ENCODE data around the gene CYP2J2. TPM values are rescaled to one million over a fixed set of nuclear protein-coding genes. Genes with fewer than 3 reads are reported as not detected.

The CYP2J2 gene
- polyA plus RNA-seq, 1 experiment, result 0.04 TPM

DNA sequence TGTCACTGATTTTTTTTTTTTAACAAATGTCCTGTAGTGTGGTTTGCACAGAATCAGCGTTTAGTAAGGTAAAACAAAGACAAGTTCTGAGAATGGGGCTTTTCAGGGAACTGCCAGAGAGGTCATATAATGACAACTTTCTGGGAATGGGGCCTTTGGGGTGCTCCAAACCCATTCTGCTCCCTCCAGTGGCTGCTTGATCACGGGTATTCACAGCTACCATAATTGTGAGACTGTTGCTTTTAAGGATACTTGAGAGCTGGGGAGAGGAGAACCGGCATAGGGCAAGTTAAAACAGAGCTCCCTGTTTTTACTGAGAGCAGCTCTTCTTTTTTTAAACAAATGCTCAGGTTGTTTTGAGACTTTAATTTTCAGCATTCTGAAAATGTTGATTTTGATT is 48.2 kb downstream of the CYP2J2 start:
- no peak for DNase-seq (ENCODE audit: low read depth)
- Histone ChIP-seq H3K36me3 (ENCODE audit: control insufficient read depth, insufficient read depth, low read length) (no peaks in the 10 kb centered on the region), H3K27me3 (ENCODE audit: control insufficient read depth, insufficient read depth, low read length) (no peaks in the 10 kb centered on the region), H3K4me3 (ENCODE audit: low read depth, low read length) (no peak overlapping the region)
- CTCF ChIA-PET, result interaction anchor here (4.5 kb wide), 1 partner anchor 68 kb away, joined by 36 read pairs; no protein-coding TSS in a partner anchor
- TF ChIP-seq, protein P1, sequence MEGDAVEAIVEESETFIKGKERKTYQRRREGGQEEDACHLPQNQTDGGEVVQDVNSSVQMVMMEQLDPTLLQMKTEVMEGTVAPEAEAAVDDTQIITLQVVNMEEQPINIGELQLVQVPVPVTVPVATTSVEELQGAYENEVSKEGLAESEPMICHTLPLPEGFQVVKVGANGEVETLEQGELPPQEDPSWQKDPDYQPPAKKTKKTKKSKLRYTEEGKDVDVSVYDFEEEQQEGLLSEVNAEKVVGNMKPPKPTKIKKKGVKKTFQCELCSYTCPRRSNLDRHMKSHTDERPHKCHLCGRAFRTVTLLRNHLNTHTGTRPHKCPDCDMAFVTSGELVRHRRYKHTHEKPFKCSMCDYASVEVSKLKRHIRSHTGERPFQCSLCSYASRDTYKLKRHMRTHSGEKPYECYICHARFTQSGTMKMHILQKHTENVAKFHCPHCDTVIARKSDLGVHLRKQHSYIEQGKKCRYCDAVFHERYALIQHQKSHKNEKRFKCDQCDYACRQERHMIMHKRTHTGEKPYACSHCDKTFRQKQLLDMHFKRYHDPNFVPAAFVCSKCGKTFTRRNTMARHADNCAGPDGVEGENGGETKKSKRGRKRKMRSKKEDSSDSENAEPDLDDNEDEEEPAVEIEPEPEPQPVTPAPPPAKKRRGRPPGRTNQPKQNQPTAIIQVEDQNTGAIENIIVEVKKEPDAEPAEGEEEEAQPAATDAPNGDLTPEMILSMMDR (IDR thresholded peaks at IDR 0.05; ENCODE audit: insufficient read depth, low read depth, low read length), result no peak
- POLR2A ChIA-PET, result no interaction called here

DNA sequence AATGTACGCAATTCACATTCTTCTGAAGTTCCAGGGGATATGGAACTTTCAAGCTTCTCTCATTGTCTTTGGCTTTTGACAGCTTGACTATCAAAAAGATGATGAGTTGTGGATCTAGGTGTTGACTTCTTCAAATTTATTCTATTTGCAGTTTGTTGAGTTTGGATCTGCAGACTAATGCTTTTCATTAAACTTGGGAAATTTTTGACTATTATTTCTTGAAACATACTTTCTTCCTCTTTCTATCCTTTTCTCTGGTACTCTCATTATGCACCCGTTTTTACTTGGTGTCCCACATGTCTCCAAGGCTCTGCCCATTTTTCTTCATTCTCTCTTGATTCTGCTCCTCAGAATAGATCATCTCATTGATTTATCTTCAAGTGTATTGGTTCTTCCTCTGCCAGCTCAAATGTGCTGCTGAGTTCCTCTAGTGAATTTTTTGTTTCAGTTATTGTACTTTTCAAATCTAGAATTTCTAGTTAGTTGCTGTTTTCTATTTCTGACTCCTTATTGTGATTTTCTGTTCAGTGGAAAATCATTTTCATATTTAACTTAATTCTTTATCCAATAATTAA is 49.4 kb downstream of the CYP2J2 start:
- TF ChIP-seq, protein P1 (IDR thresholded peaks at IDR 0.05; ENCODE audit: insufficient read depth, low read depth, low read length), result no peak
- no peak for DNase-seq (ENCODE audit: low read depth)
- Histone ChIP-seq H3K27me3 (ENCODE audit: control insufficient read depth, insufficient read depth, low read length) (no peaks in the 10 kb centered on the region), H3K4me3 (ENCODE audit: low read depth, low read length) (no peak overlapping the region), H3K36me3 (ENCODE audit: control insufficient read depth, insufficient read depth, low read length) (no peaks in the 10 kb centered on the region)
- POLR2A ChIA-PET, result no interaction called here
- CTCF ChIA-PET, result interaction anchor here (1.0 kb wide), 1 partner anchor 70 kb away, joined by 7 read pairs; no protein-coding TSS in a partner anchor

DNA sequence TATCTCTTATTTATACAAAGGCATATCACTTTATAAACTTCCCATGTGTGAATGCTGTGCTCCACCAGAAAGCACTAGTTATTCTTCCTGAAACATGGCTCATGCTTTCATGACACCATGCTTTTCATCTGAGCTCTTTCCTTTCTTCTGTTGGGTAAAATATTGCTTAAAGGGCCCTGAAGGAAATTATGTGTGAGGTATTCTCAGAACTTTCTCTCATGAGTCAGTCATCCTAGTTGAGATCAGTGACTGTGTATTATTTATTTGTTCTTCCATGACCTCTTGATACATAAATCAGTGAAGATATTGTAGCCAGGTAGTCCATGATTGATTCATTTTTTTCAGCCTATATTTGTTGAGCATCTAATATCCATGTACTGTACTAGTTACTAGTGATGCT is 54.8 kb downstream of the CYP2J2 start:
- ChIA-PET POLR2A (no interaction called here), CTCF (no interaction called here)
- Histone ChIP-seq H3K27me3 (ENCODE audit: control insufficient read depth, insufficient read depth, low read length) (no peaks in the 10 kb centered on the region), H3K4me3 (ENCODE audit: low read depth, low read length) (no peak overlapping the region), H3K36me3 (ENCODE audit: control insufficient read depth, insufficient read depth, low read length) (no peaks in the 10 kb centered on the region)
- TF ChIP-seq, protein P1 (IDR thresholded peaks at IDR 0.05; ENCODE audit: insufficient read depth, low read depth, low read length), result no peak
- DNase-seq (ENCODE audit: low read depth), result no peak

DNA sequence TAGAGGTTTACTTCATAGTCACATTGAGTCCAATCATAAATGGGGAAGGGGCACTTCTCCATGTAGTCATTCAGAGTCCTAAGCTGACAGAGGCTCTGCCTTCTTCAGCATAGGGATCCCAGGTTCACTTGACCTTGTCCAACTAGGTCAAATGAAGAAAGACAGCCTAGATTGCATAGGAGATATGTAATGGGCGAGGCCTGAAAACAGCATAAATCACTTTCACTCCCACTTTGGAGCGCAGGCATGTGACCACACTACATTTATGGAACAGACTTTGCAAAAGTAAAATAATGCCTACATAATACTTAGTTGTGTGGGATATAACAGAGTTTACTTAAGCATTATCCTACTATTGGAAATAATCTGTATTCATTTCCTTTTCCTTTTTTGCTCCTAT is 60.1 kb downstream of the CYP2J2 start:
- no peak overlapping the region for H3K4me3 ChIP-seq (ENCODE audit: low read depth, low read length)
- no peaks in the 10 kb centered on the region for H3K36me3 ChIP-seq (ENCODE audit: control insufficient read depth, insufficient read depth, low read length)
- ChIA-PET CTCF (no interaction called here), POLR2A (no interaction called here)
- TF ChIP-seq, protein P1 (IDR thresholded peaks at IDR 0.05; ENCODE audit: insufficient read depth, low read depth, low read length), result no peak
- no peak for DNase-seq (ENCODE audit: low read depth)
- H3K27me3 ChIP-seq (ENCODE audit: control insufficient read depth, insufficient read depth, low read length), result no peaks in the 10 kb centered on the region

DNA sequence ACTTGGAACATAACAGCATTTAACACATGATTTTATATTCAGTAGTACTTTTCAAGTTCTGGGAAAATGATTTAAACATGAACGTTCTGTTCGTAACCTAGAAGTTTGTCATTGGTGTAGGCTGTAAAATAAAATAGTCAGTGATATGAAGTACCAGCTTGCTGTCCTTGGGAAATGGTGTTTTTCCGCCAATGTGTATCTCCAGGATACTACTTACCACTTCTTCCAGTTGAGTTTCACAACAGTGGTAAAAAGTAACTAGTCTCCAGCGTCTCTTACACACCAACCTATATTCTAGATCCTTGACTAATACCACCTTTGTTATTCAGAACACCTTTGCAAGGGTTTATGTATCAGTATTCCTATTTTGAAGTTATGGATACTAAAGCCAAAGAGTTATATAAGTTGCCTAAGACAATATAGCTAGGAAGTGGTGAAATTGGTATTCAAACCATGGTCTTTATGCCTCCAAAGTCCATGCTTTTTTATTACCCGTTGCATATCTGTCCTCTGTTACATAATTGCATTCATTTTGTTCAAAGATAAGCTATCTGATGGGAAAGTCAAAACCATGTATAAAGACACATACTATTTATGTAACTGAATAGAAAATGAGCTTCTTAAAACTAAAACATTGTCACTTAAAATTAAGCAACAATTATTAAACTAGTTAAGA is 68.8 kb downstream of the CYP2J2 start:
- CTCF ChIA-PET, result no interaction called here
- H3K36me3 ChIP-seq (ENCODE audit: control insufficient read depth, insufficient read depth, low read length), result no peaks in the 10 kb centered on the region
- POLR2A ChIA-PET, result no interaction called here
- no peaks in the 10 kb centered on the region for H3K27me3 ChIP-seq (ENCODE audit: control insufficient read depth, insufficient read depth, low read length)
- TF ChIP-seq, protein P1 (IDR thresholded peaks at IDR 0.05; ENCODE audit: insufficient read depth, low read depth, low read length), result no peak
- no peak for DNase-seq (ENCODE audit: low read depth)
- no peak overlapping the region for H3K4me3 ChIP-seq (ENCODE audit: low read depth, low read length)

All from BJ (cell line).